Gastrocnemius medialis (tissue), 4 donors: ENCODE measurements around the gene ACYP2. TPM values are rescaled to one million over a fixed set of nuclear protein-coding genes. Genes with fewer than 3 reads are reported as not detected.
"Not testable (repeated sequence)": the region's sequence is repeated elsewhere in the genome, so short reads cannot be mapped to it uniquely, and the experiment has no call there.

Experiments used
- ATAC-seq, 2 donors: fragments of 150-250 bp; one replicate each; pipeline ENCODE4 v1.9.1; 2016
- DNase-seq, 2 donors: peaks; one replicate each; pipeline ENCODE4 v3.0.0-alpha.2; 2019
- H3K27ac ChIP-seq, 4 donors: fragments of 200-600 bp; sonication (generic); 1 replicate in 1 of 4; 2 replicates in 3 of 4; pipeline ENCODE4 v1.5.1; 2016 to 2018; ENCODE audit warnings: mild to moderate bottlenecking in 2 of 4, moderate library complexity in 1 of 4
- H3K27me3 ChIP-seq, 3 donors: fragments of 200-600 bp; sonication (generic) in 2 of 3; 1 replicate in 1 of 3; 2 replicates in 2 of 3; pipeline versions ENCODE4 v1.5.1 to v1.6.0; 2016 to 2019; ENCODE audit warnings: mild to moderate bottlenecking in 1 of 3, moderate library complexity in 1 of 3
- H3K36me3 ChIP-seq, 2 donors: fragments of 200-600 bp; sonication (generic) in 1 of 2; one replicate each; pipeline ENCODE4 v1.5.1; 2017 to 2018
- H3K4me1 ChIP-seq, 2 donors: fragments of 200-600 bp; sonication (generic) in 1 of 2; one replicate each; pipeline ENCODE4 v1.5.1; 2016 to 2017; ENCODE audit warnings: mild to moderate bottlenecking in 2 of 2
- H3K4me3 ChIP-seq, 4 donors: fragments of 200-600 bp; sonication (generic) in 3 of 4; 1 replicate in 1 of 4; 2 replicates in 3 of 4; pipeline ENCODE4 v1.5.1; 2016 to 2019; ENCODE audit warnings: mild to moderate bottlenecking in 2 of 4
- H3K9me3 ChIP-seq, 3 donors: fragments of 200-600 bp; sonication (generic) in 2 of 3; 1 replicate in 1 of 3; 2 replicates in 2 of 3; pipeline ENCODE4 v1.5.1; 2016 to 2019
- POLR2A ChIP-seq, 2 donors: fragments of 450-650 bp; IDR thresholded peaks; one replicate each; pipeline ENCODE4 v1.6.1; 2017; ENCODE audit warnings: antibody characterized with exemption in 2 of 2, mild to moderate bottlenecking in 2 of 2, moderate library complexity in 2 of 2
- in situ Hi-C, 4 donors: fragments of 200-750 bp; cut with MboI; loops; one replicate each; pipeline versions ENCODE4 v1.15.0 to v1.8.0; 2017; ENCODE audit warnings: low sequenced_read_pairs in 4 of 4
- intact Hi-C: fragments of 100-400 bp; cut with DNase I; formaldehyde crosslinking; loops from one replicate; pipeline ENCODE4 v1.15.1; 2023; ENCODE audit warnings: low total_unique reads
- total RNA-seq, 4 donors: library from RNA; depleted of rRNA; stranded (reverse); fragments of >200 nt; gene quantifications; one replicate each; pipeline versions ENCODE4 v1.1.0 to v1.2.3, GENCODE V29; 2016
- TF ChIP-seq, protein P1 (sequence below), 5 experiments: fragments of 450-650 bp in 3 of 5; fragments of 200-600 bp in 2 of 5; sonication (generic) in 2 of 5; IDR thresholded peaks in 4 of 5; conservative IDR thresholded peaks in 1 of 5; 1 replicate in 4 of 5; 2 replicates in 1 of 5; pipeline ENCODE4 v1.5.1; 2016 to 2019; ENCODE audit warnings: antibody characterized with exemption in 5 of 5, mild to moderate bottlenecking in 3 of 5, moderate library complexity in 3 of 5

The ACYP2 gene
- total RNA-seq, 4 donors from 2014 or later: 52.9 to 121 (median 107) TPM

DNA sequence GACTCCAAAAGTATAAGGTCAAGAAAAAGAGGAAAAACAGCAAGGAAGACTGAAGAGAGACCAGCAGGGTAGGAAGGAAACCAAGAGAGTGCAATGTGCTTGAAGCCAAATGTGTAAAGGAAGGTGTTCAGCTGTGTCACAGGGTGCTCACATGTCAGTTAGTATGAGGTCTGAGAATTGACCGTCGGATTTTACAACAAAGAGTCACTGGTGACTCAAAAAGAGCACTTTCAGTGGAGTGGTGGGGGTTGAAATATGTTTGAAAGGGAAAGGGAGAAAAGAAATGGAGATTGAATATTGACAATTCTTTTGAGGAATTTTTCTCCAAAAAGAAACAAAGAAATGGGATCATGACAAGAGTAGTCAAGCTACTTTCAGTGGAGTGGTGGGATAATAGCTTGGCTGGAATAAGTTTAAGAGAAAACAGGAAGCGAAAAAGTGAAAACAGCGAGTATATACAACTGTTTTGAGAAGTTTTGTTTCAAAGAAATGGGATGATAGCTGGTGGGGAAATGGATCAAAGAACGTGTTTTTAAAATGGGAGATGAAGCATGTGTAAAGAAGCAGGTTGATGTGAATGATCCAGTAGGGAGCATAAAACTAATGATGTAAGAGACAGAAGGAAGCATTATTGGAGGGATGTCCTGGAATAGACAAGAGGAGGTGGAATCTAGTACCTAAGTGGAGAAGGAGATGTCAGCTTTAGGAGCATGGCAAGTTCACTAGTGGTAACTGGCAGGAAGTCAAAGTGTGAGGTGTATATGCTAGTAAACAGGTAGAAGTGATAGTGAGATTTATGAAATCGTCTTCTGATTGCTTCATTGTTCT lies 144.2 kb downstream of the ACYP2 start:
- in situ Hi-C loops (no loop called here), intact Hi-C loops (no loop called here)
- H3K4me3 ChIP-seq: no peak overlapping the region

GRCh38 chr2:54260241-54260595 lies 144.8 kb downstream of the ACYP2 start:
- no peak for TF ChIP-seq POLR2A (IDR thresholded peaks at IDR 0.05)
- TF ChIP-seq, protein P1, sequence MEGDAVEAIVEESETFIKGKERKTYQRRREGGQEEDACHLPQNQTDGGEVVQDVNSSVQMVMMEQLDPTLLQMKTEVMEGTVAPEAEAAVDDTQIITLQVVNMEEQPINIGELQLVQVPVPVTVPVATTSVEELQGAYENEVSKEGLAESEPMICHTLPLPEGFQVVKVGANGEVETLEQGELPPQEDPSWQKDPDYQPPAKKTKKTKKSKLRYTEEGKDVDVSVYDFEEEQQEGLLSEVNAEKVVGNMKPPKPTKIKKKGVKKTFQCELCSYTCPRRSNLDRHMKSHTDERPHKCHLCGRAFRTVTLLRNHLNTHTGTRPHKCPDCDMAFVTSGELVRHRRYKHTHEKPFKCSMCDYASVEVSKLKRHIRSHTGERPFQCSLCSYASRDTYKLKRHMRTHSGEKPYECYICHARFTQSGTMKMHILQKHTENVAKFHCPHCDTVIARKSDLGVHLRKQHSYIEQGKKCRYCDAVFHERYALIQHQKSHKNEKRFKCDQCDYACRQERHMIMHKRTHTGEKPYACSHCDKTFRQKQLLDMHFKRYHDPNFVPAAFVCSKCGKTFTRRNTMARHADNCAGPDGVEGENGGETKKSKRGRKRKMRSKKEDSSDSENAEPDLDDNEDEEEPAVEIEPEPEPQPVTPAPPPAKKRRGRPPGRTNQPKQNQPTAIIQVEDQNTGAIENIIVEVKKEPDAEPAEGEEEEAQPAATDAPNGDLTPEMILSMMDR (IDR thresholded peaks at IDR 0.05 in 4 of 5, conservative IDR thresholded peaks at IDR 0.05 in 1 of 5): no peak
- ATAC-seq (no peak), DNase-seq (no peak)
- Histone ChIP-seq H3K36me3 (no peaks in the 10 kb centered on the region), H3K27ac (no peak overlapping the region), H3K4me1 (no peaks in the 10 kb centered on the region), H3K4me3 (no peak overlapping the region), H3K27me3 (no peaks in the 10 kb centered on the region), H3K9me3 (no peaks in the 10 kb centered on the region)
- in situ Hi-C loops: no loop called here
- intact Hi-C loops: no loop called here

More for the DNA sequence above, 144.2 kb downstream of the ACYP2 start:
- TF ChIP-seq, protein P1 (IDR thresholded peaks at IDR 0.05 in 4 of 5, conservative IDR thresholded peaks at IDR 0.05 in 1 of 5): no peak
- TF ChIP-seq POLR2A (IDR thresholded peaks at IDR 0.05): no peak
- H3K4me1 ChIP-seq: no peaks in the 10 kb centered on the region
- no peak overlapping the region for H3K27ac ChIP-seq
- H3K27me3 ChIP-seq: no peaks in the 10 kb centered on the region
- no peak for ATAC-seq
- no peaks in the 10 kb centered on the region for H3K9me3 ChIP-seq
- no peak for DNase-seq
- no peaks in the 10 kb centered on the region for H3K36me3 ChIP-seq

DNA sequence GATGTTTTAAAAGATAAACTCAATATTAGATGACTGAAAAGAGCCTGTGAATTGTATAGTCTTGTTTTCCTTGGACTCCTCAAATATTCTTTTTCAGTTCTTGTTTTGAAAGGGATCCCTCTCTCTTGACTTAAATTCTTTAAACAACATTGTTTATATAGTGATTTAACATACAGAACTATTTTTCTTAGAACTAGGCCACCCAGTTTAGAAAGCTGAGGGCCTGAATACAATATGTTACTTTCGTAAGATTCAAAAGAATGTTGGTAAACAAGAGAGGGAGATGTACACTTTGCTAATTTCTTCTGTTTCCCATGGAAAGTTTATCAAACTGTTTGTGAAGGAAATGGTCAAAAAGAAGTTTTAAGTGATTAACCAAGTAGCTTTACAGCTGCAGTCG lies 146.1 kb downstream of the ACYP2 start:
- DNase-seq: no peak
- Histone ChIP-seq H3K27me3 (no peaks in the 10 kb centered on the region), H3K4me1 (no peaks in the 10 kb centered on the region), H3K4me3 (no peak overlapping the region), H3K9me3 (no peaks in the 10 kb centered on the region), H3K36me3 (no peaks in the 10 kb centered on the region), H3K27ac (no peak overlapping the region)
- intact Hi-C loops (no loop called here), in situ Hi-C loops (no loop called here)
- no peak for ATAC-seq
- TF ChIP-seq, protein P1 (IDR thresholded peaks at IDR 0.05 in 4 of 5, conservative IDR thresholded peaks at IDR 0.05 in 1 of 5): no peak
- TF ChIP-seq POLR2A (IDR thresholded peaks at IDR 0.05): no peak

- Histone ChIP-seq H3K4me3 (no peak overlapping the region), H3K27me3 (no peaks in the 10 kb centered on the region), H3K36me3 (no peaks in the 10 kb centered on the region), H3K9me3 (no peaks in the 10 kb centered on the region), H3K4me1 (no peaks in the 10 kb centered on the region), H3K27ac (no peak overlapping the region)
- DNase-seq (no peak), ATAC-seq (peak in 1 of 2 donors; percentile 35)
- intact Hi-C loops (no loop called here), in situ Hi-C loops (no loop called here)
- no peak for TF ChIP-seq POLR2A (IDR thresholded peaks at IDR 0.05)
- TF ChIP-seq, protein P1 (IDR thresholded peaks at IDR 0.05 in 4 of 5, conservative IDR thresholded peaks at IDR 0.05 in 1 of 5): no peak
Observed at GRCh38 chr2:54262015-54262765, 146.8 kb downstream of the ACYP2 start.

DNA sequence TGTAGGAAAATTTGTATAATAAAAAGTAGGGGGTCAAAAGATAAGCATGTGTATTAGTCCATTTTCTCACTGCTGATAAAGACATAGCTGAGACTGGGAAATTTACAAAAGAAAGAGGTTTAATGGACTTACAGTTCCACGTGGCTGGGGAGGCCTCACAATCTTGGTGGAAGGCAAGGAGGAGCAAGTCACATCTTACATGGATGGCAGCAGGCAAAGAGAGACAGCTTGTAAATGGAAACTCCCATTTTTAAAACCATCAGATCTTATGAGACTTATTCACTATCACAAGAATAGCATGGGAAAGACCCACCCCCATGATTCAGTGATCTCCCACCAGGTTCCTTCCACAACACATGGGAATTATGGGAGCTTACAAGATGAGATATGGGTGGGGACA lies 149.7 kb downstream of the ACYP2 start:
- H3K27ac ChIP-seq, ATAC-seq, H3K4me1 ChIP-seq, H3K27me3 ChIP-seq, H3K4me3 ChIP-seq, DNase-seq, H3K9me3 ChIP-seq, in situ Hi-C loops, H3K36me3 ChIP-seq, intact Hi-C loops: not testable (repeated sequence)
